ENCODE results near the gene GOT2.
"Not testable (repeated sequence)": the region's sequence is repeated elsewhere in the genome, so short reads cannot be mapped to it uniquely, and the experiment has no call there.

Gene GOT2

GRCh38 chr16:58733671-58734458 is at the start of gene GOT2:
Gene GOT2, minus strand, starts transcription at chr16:58734316. Its CDS starts 88 bp downstream, at chr16:58734228.
- no peak for DNase-seq

DNA sequence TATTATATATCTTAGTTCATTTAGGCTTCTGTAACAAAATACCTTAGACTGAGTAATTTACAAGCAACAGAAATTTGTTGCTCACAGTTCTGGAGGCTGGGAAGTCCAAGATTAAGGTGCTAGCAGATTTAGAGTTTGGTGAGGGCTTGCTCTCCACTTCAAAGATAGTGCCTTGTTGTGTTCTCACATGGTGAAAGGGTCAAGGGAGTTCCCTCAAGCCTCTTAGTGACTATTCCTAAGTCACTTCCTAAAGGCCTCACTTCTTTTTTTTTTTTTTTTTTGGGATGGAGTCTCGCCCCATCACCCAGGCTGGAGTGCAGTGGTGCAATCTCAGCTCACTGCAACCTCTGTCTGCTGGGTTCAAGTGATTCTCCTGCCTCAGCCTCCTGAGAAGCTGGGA is 45.2 kb upstream of the GOT2 start:
- not testable (repeated sequence) for DNase-seq

DNA sequence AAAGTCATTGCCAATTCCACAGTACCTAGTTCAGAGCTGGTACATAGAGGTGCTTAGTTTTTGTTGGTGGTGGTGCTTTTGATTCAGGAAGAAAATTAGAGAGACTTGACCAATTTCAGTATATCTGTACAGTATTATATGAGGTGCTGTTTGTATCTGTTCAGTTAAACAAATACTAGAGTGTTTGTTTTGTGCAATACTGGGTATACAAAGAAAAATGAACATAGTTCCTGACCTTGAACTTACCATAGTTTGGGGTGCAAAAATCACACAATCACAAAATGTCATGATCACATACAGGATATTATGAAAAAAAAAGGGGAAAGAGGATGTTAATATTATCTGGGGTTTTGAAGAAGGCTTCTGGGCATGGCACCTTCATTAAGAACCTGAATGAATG is 39.8 kb upstream of the GOT2 start:
- DNase-seq, result no peak

- no peak for DNase-seq
Observed at GRCh38 chr16:58768145-58768544, 34.0 kb upstream of the GOT2 start.

GRCh38 chr16:58767581-58767980 is 33.5 kb upstream of the GOT2 start:
- DNase-seq, result no peak

DNA sequence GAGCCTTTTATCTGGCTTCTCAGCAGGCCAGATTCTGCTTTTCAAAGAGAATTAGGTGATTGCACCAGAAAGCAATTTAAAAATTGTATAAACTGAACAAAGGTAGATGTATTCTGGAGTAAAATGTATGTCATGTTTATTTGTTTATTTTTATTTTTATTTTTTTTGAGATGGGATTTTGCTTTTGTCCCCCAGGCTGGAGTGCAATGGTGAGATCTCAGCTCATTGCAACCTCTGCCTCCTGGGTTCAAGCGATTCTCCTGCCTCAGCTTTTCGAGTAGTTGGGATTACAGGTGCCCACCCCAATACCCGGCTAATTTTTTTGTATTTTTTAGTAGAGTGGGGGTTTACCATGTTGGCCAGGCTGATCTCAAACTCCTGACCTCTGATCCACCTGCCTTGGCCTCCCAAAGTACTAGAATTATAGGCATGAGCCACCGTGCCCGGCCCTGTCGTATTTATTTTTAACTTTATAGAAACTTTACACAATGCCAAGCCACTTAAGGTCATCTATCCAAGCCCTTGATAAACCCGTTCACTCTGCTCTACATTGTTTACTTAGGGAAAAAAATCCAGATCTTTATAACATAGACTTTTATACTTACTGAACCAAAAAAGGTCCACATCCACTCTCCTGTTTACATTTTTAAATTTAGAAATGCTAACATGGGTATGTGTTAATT is 22.7 kb upstream of the GOT2 start:
- no peak for DNase-seq

- no peak for DNase-seq
Observed at GRCh38 chr16:58755989-58756649, 22.0 kb upstream of the GOT2 start.

- no peak for DNase-seq
Observed at GRCh38 chr16:58753711-58754134, 19.6 kb upstream of the GOT2 start.

- DNase-seq, result no peak
Observed at GRCh38 chr16:58744497-58744896, 10.4 kb upstream of the GOT2 start.

- no peak for DNase-seq
Observed at GRCh38 chr16:58741976-58742375, 7.9 kb upstream of the GOT2 start.

DNA sequence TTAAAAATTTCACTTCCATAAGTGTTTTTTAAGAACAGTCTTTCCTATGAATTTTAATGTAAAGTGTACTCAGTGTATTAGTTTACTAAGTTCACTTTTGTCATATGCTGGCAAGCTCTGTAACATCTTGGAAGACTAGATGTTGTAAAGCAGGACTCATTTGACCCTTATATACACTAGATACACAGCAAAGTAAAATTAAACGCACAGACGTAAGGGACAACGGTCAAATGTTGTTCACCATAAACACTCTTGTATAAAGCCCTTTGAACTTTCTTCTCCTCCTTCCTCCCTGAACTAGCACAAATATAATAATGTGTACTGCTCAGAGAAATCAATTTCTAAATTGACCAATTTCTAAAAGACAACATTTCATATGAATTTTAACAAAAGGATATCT is 7.0 kb upstream of the GOT2 start:
- DNase-seq, result no peak

DNA sequence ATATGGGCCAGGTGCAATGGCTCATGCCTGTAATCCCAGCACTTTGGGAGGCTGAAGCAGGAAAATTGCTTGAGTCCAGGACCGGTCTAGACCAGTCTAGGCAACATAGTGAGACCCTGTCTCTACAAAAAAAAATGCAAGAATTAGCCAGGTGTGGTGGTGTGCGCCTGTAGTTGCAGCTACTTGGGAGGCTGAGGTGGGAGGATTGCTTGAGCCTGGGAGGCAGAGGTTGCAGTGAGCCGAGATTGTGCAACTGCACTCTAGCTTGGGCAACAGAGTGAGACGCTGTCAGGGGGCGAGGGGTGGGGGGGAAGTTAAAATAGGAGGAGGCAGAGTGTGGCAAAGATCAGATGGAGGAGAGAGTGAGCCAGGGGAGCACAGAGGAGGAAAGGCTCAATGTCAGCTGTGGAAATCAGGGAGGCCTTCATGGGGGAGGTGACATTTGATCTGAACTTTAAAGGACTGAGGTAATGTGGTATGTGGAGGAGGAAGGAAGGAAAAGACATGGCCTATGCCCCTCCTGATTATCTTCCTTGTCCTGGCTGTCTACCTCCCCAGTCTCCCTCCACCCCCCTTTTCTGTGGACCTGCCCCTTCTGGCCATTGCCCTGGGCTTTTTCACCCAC is 4.7 kb upstream of the GOT2 start:
- no peak for DNase-seq

GRCh38 chr16:58736341-58736740 is 2.2 kb upstream of the GOT2 start:
- not testable (repeated sequence) for DNase-seq

GRCh38 chr16:58734459-58734787 is 307 bp upstream of the GOT2 start:
- DNase-seq, result no peak

- no peak for DNase-seq
Observed at GRCh38 chr16:58733248-58733670, 857 bp downstream of the GOT2 start.

DNA sequence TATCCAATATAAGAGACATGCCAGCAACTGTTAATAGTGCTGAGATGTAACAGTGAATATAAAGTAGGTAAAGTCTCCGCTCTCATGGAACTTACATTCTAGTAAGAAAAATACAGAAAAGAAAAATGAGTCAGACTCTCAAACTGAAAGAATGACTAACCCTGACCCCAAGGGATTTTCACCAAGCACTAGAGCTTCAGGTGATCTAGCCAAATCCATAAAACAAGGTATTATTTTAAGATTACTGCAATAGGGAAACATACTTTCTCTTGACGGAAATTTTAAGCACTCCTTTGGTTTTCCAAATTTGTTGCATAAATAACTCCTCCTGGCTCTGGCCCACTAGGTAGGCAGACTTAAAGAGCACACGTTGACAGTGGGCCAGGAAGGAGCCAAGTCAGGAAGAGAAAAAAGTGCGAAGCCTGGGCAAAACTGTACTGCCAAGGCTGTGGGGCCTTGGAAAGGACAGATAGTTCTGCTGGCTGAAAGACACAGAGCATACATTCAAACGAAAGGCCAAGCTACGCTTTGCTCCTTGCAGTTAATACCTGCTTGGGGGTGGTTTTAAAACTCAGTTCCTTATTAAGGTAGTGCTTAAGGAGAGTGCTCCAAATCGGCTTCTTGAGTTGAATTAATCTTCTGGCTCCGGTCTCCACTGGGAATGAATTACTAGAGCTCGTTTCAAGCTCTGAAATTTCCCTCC is 1.4 kb downstream of the GOT2 start:
- no peak for DNase-seq

- DNase-seq, result no peak
Observed at GRCh38 chr16:58730724-58731370, 3.3 kb downstream of the GOT2 start.

DNA sequence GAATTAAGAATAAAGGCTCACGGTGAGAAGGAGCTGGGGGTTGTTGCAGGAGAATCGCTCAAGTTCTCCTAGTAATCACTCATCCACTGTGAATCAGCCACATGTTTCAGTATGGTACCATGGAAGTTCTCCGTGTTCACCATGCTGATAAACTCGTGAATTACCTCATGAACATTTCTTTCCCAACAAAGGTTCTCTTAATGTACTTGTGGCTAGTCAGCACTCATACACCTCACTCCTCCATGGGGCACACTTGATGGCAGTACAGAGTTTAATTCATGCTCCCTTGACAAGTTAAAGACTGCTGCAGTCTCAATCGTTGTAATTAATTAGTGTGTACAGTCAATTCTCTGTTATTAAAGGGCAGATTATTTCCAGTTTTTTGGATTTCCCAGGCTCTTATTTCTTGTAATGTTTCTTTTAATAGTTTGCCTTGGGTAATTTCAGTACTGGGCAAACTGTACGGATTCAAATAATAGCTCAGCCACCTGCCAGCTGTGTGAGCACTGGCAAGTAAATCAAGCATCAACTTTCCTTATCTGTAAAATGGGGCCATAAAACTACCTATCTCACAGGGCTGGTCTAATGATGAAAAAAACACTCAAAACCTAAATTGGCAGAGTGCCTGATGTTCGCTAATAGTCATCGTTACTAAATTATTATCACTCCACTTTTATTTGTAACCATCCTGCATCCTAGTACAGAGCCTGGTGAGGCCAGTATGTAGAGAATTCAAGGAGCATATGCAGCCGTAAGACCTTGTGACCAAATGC is 6.1 kb downstream of the GOT2 start:
- no peak for DNase-seq

DNA sequence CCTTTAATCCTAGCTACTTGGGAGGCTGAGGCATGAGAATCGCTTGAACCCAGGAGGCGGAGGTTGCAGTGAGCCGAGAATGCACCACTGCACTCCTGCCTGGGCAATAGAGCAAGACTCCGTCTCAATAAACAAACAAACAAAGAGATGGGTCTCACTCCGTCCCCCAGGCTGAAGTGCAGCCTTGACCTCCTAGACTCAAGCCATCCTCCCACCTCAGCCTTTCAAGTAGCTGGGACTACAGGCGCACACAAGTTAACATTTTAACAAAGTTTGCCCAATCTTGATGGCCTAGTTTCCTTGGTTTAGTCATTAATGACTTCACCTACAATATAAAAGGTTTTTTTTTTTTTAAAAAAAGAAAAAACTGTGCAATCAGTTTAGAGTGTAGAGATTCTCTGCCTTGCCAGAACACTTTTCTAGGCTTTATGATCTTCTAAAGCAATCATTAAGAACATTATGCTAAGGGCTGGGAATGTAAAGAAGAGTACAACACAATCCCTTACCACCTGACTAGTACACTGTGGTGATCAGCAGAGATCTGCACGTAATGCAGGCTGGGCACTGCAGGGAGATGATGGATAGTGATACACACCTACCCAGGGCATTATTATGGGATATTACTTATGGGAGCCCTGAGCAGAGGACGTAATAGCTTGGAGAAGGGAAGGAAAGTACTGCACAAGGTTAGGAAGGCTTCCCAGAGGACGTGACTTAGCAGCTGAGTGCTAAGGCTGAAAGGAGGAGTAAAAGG is 6.9 kb downstream of the GOT2 start:
- DNase-seq, result no peak

DNA sequence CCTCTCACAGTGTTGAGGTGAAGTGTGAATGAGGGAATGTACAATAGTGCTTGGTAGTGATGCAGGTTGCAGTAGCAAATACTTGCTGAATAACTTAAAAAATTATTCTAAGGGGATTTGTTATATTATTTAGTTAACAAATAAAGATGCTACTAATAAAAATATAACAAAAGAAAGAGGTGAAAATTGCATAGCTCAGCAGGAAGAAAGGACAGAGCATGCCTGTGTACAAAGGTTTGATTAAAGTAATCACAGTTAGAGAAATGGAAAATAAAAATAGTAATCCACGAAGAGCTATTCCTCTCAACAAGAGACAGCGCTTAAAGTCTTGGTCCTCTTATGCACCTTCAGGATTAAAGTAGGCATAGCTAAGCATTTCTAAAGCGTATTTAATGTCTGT is 11.0 kb downstream of the GOT2 start:
- DNase-seq, result no peak

GRCh38 chr16:58717994-58718393 is 16.1 kb downstream of the GOT2 start:
- DNase-seq, result no peak

Measured in NCI-H1048 (cell line).